Measurements from ENCODE around the gene NRG2.

Gene NRG2

GRCh38 chr5:140005145-140005591 is 37.9 kb downstream of the NRG2 start:
- DNase-seq = no peak

GRCh38 chr5:140004174-140004573 is 38.9 kb downstream of the NRG2 start:
- no peak for DNase-seq

- DNase-seq = no peak
Observed at GRCh38 chr5:140003519-140003918, 39.6 kb downstream of the NRG2 start.

- DNase-seq = no peak
Observed at GRCh38 chr5:140000332-140000731, 42.8 kb downstream of the NRG2 start.

- DNase-seq = no peak
Observed at GRCh38 chr5:139998837-139999236, 44.3 kb downstream of the NRG2 start.

- DNase-seq = no peak
Observed at GRCh38 chr5:139997276-139997675, 45.8 kb downstream of the NRG2 start.

GRCh38 chr5:139995929-139996328 is 47.2 kb downstream of the NRG2 start:
- no peak for DNase-seq

- no peak for DNase-seq
Observed at GRCh38 chr5:139994234-139994633, 48.9 kb downstream of the NRG2 start.

GRCh38 chr5:139985733-139986132 is 57.4 kb downstream of the NRG2 start:
- DNase-seq = no peak

GRCh38 chr5:139985290-139985689 is 57.8 kb downstream of the NRG2 start:
- DNase-seq = no peak

- DNase-seq = no peak
Observed at GRCh38 chr5:139984816-139985215, 58.3 kb downstream of the NRG2 start.

GRCh38 chr5:139982975-139983240 is 60.2 kb downstream of the NRG2 start:
- no peak for DNase-seq

GRCh38 chr5:139982157-139982974 is 60.7 kb downstream of the NRG2 start:
- DNase-seq = no peak

GRCh38 chr5:139980765-139981164 is 62.3 kb downstream of the NRG2 start:
- DNase-seq = no peak

GRCh38 chr5:139979943-139980342 is 63.2 kb downstream of the NRG2 start:
- DNase-seq = no peak

- DNase-seq = no peak
Observed at GRCh38 chr5:139979518-139979917, 63.6 kb downstream of the NRG2 start.

- DNase-seq = no peak
Observed at GRCh38 chr5:139976703-139977102, 66.4 kb downstream of the NRG2 start.

GRCh38 chr5:139975942-139976341 is 67.2 kb downstream of the NRG2 start:
- DNase-seq = no peak

- DNase-seq = no peak
Observed at GRCh38 chr5:139975306-139975705, 67.8 kb downstream of the NRG2 start.

- no peak for DNase-seq
Observed at GRCh38 chr5:139974661-139975060, 68.4 kb downstream of the NRG2 start.

GRCh38 chr5:139971202-139971725 is 71.8 kb downstream of the NRG2 start:
- DNase-seq = no peak

GRCh38 chr5:139969318-139969717 is 73.8 kb downstream of the NRG2 start:
- DNase-seq = no peak

GRCh38 chr5:139968547-139969261 is 74.4 kb downstream of the NRG2 start:
- peak; percentile 16 for DNase-seq

- DNase-seq = no peak
Observed at GRCh38 chr5:139967353-139967752, 75.7 kb downstream of the NRG2 start.
